Upper lobe of left lung (tissue), 4 donors: ENCODE measurements around the gene SPSB1.

Experiments
- CTCF ChIP-seq, 6 experiments: fragments of 450-650 bp in 4 of 6; fragments of 200-600 bp in 2 of 6; sonication (generic) in 2 of 6; IDR thresholded peaks; one replicate each; pipeline ENCODE4 v1.5.1; 2016 to 2019; ENCODE audit warnings: antibody characterized with exemption in 6 of 6
- POLR2A ChIP-seq, 4 donors: fragments of 450-650 bp; IDR thresholded peaks; one replicate each; pipeline ENCODE4 v1.5.1; 2016 to 2017; ENCODE audit warnings: antibody characterized with exemption in 4 of 4, mild to moderate bottlenecking in 2 of 4

- no peak for TF ChIP-seq POLR2A (IDR thresholded peaks at IDR 0.05)
- no peak for TF ChIP-seq CTCF (IDR thresholded peaks at IDR 0.05)
Observed at GRCh38 chr1:9298282-9298681, 5.6 kb downstream of the SPSB1 start.
